IMR-90 (cell line): ENCODE data around the gene ABTB1. TPM values are rescaled to one million over a fixed set of nuclear protein-coding genes. Genes with fewer than 3 reads are reported as not detected.

ENCODE experiments used
- ATAC-seq: fragments of 200-7000 bp; cut with Tn5 transposase; 2 replicates; pipeline ENCODE4 v1.9.1; 2020; ENCODE audit warnings: low read depth, mild to moderate bottlenecking, moderate library complexity
- BruUV-seq: library from RNA; stranded (reverse); fragments of 400-500 nt; replicated peaks from 2 replicates; lab custom pipeline; 2021; lab: Mats Ljungman, UMichigan
- CTCF ChIA-PET: fragments of 300-600 bp; formaldehyde crosslinking; extraction: SDS; loops from one replicate; lab custom pipeline; 2021; ENCODE audit warnings: antibody characterized with exemption; lab: Yijun Ruan, JAX
- POLR2A ChIA-PET: fragments of 300-600 bp; sonication (Branson Sonifier 250); formaldehyde crosslinking; loops from one replicate; lab custom pipeline; 2022; ENCODE audit warnings: antibody characterized with exemption; ENCODE audit not compliant: unreplicated experiment; lab: Charles Lee
- DNase-seq: peaks from one replicate; pipeline ENCODE4 v3.0.0; 2013
- H2AFZ ChIP-seq: replicated peaks from 2 replicates; pipeline ENCODE3; 2013; ENCODE audit warnings: low read length, mild to moderate bottlenecking; ENCODE audit not compliant: poor library complexity
- H2AK5ac ChIP-seq: 2 replicates; pipeline ENCODE4 v1.6.1; 2013; ENCODE audit warnings: low read depth, low read length, inconsistent platforms
- H2AK9ac ChIP-seq: replicated peaks from 2 replicates; pipeline ENCODE3; 2013; ENCODE audit warnings: mild to moderate bottlenecking, low read depth, low read length, moderate library complexity; ENCODE audit not compliant: poor library complexity
- H2BK120ac ChIP-seq: 2 replicates; pipeline ENCODE4 v1.6.1; 2013; ENCODE audit warnings: low read depth, low read length, inconsistent platforms
- H2BK15ac ChIP-seq: 3 replicates; pipeline ENCODE4 v1.6.1; 2013; ENCODE audit warnings: low read depth, low read length, inconsistent platforms
- H2BK20ac ChIP-seq: 2 replicates; pipeline ENCODE4 v1.6.1; 2013; ENCODE audit warnings: low read depth, mild to moderate bottlenecking, inconsistent platforms, low read length, moderate library complexity
- H2BK5ac ChIP-seq: 2 replicates; pipeline ENCODE4 v1.6.1; 2013; ENCODE audit warnings: mild to moderate bottlenecking, low read depth, low read length, inconsistent platforms; ENCODE audit not compliant: poor library complexity, severe bottlenecking
- H3K14ac ChIP-seq: replicated peaks from 2 replicates; pipeline ENCODE4 v1.6.1; 2013; ENCODE audit warnings: low read depth, low read length, inconsistent platforms
- H3K18ac ChIP-seq: 2 replicates; pipeline ENCODE4 v1.6.1; 2013; ENCODE audit warnings: low read depth, low read length, control low read depth
- H3K23ac ChIP-seq: 2 replicates; pipeline ENCODE4 v1.6.1; 2013; ENCODE audit warnings: low read depth, low read length, inconsistent platforms
- H3K27ac ChIP-seq: 2 replicates; pipeline ENCODE4 v1.5.1; 2013; ENCODE audit warnings: mild to moderate bottlenecking, control low read depth, low read length; ENCODE audit not compliant: insufficient read depth
- H3K27me3 ChIP-seq: 2 replicates; pipeline ENCODE4 v1.6.1; 2013; ENCODE audit warnings: low read length; ENCODE audit not compliant: control insufficient read depth, insufficient read depth
- H3K36me3 ChIP-seq: 2 replicates; pipeline ENCODE4 v1.6.1; 2013; ENCODE audit warnings: low read length, mixed read lengths; ENCODE audit not compliant: control insufficient read depth, insufficient read depth
- H3K4ac ChIP-seq: 2 replicates; pipeline ENCODE4 v1.6.1; 2013; ENCODE audit warnings: low read depth, low read length, inconsistent platforms
- H3K4me1 ChIP-seq: 2 replicates; pipeline ENCODE4 v1.6.1; 2013; ENCODE audit warnings: low read length, mixed read lengths; ENCODE audit not compliant: control insufficient read depth, insufficient read depth
- H3K4me2 ChIP-seq: 2 replicates; pipeline ENCODE4 v1.6.1; 2013; ENCODE audit warnings: low read depth, mild to moderate bottlenecking, control low read depth, low read length, moderate library complexity
- H3K4me3 ChIP-seq: 2 replicates; pipeline ENCODE4 v1.5.1; 2013; ENCODE audit warnings: low read depth, mild to moderate bottlenecking, control low read depth, low read length, moderate library complexity; ENCODE audit not compliant: insufficient read depth
- H3K56ac ChIP-seq: 2 replicates; pipeline ENCODE4 v1.6.1; 2013; ENCODE audit warnings: low read length, inconsistent platforms; ENCODE audit not compliant: insufficient read depth; ENCODE audit errors: extremely low read depth
- H3K79me1 ChIP-seq, 2 experiments: 2 replicates each; pipeline ENCODE4 v1.6.1; 2013; ENCODE audit warnings: low read length in 2 of 2, inconsistent platforms in 1 of 2, low read depth in 1 of 2
- H3K9ac ChIP-seq: 2 replicates; pipeline ENCODE4 v1.6.1; 2013; ENCODE audit warnings: low read depth, low read length, control low read depth
- H3K9me1 ChIP-seq: 2 replicates; pipeline ENCODE4 v1.6.1; 2013; ENCODE audit warnings: low read length, inconsistent platforms; ENCODE audit not compliant: insufficient read depth
- H3K9me3 ChIP-seq: 2 replicates; pipeline ENCODE4 v1.6.1; 2013; ENCODE audit warnings: low read length; ENCODE audit not compliant: control insufficient read depth, insufficient read depth
- H4K20me1 ChIP-seq: 2 replicates; pipeline ENCODE4 v1.6.1; 2013; ENCODE audit warnings: low read length, inconsistent platforms; ENCODE audit not compliant: insufficient read depth
- H4K5ac ChIP-seq: 2 replicates; pipeline ENCODE4 v1.6.1; 2013; ENCODE audit warnings: mild to moderate bottlenecking, low read depth, low read length, control low read depth
- H4K8ac ChIP-seq, 2 experiments: 2 replicates each; pipeline ENCODE4 v1.6.1; 2013; ENCODE audit warnings: low read depth in 2 of 2, low read length in 2 of 2, control low read depth in 1 of 2, inconsistent platforms in 1 of 2
- H4K91ac ChIP-seq: 2 replicates; pipeline ENCODE4 v1.6.1; 2013; ENCODE audit warnings: low read depth, low read length, inconsistent platforms; ENCODE audit not compliant: insufficient read depth
- MAFK ChIP-seq: IDR thresholded peaks from 2 replicates; pipeline ENCODE4 v1.6.1; 2012; ENCODE audit warnings: low read depth, low read length, improper control_type of control experiment
- POLR2A ChIP-seq: IDR thresholded peaks from 2 replicates; pipeline ENCODE4 v1.6.1; 2012; ENCODE audit warnings: mild to moderate bottlenecking, low read depth, low read length
- RAD21 ChIP-seq: IDR thresholded peaks from 2 replicates; pipeline ENCODE4 v1.6.1; 2012; ENCODE audit warnings: low read length, improper control_type of control experiment
- WGBS, 2 experiments: methylation state at CpG; one replicate each; pipeline versions ENCODE4 v1.1.5 to v1.1.7; 2013; ENCODE audit warnings: missing lambda C conversion rate in 2 of 2; ENCODE audit not compliant: insufficient read length in 1 of 2; ENCODE audit errors: extremely low coverage in 2 of 2; 5-methylcytosine and 5-hydroxymethylcytosine counted together
- dilution Hi-C: fragments of 300-500 bp; cut with HindIII; formaldehyde crosslinking; loops from one replicate; pipeline ENCODE4 v1.14.3; 2018; ENCODE audit warnings: low sequenced_read_pairs; ENCODE audit not compliant: unreplicated experiment
- in situ Hi-C: fragments of 300-500 bp; cut with MboI; formaldehyde crosslinking; loops from 3 replicates; pipeline ENCODE4 v1.14.3; 2019; ENCODE audit warnings: low sequenced_read_pairs, inconsistent platforms, mixed read lengths
- intact Hi-C: fragments of 100-400 bp; cut with micrococcal nuclease; formaldehyde crosslinking; loops from 2 replicates; pipeline ENCODE4 v1.10.0; 2022
- polyA plus RNA-seq, 3 experiments: library from polyadenylated mRNA; depleted of rRNA; stranded (reverse); fragments of >200 nt; gene quantifications; 2 replicates each; pipeline ENCODE4 v1.2.3, GENCODE V29; 2012; ENCODE audit warnings: low replicate concordance in 1 of 3
- total RNA-seq: library from RNA; depleted of rRNA; stranded (reverse); fragments of >200 nt; gene quantifications from 2 replicates; pipeline ENCODE4 v1.2.3, GENCODE V29; 2012
- TF ChIP-seq, protein P1 (sequence below): fragments of 150-350 bp; IDR thresholded peaks from 2 replicates; pipeline ENCODE4 v1.6.1; 2017; ENCODE audit warnings: mild to moderate bottlenecking, antibody characterized with exemption, low read length, low read depth

Gene ABTB1
- total and polyA plus RNA-seq, 2 of the 4 experiments (the other 2 are of a cell fraction) = 3.2 to 23.0 TPM

DNA sequence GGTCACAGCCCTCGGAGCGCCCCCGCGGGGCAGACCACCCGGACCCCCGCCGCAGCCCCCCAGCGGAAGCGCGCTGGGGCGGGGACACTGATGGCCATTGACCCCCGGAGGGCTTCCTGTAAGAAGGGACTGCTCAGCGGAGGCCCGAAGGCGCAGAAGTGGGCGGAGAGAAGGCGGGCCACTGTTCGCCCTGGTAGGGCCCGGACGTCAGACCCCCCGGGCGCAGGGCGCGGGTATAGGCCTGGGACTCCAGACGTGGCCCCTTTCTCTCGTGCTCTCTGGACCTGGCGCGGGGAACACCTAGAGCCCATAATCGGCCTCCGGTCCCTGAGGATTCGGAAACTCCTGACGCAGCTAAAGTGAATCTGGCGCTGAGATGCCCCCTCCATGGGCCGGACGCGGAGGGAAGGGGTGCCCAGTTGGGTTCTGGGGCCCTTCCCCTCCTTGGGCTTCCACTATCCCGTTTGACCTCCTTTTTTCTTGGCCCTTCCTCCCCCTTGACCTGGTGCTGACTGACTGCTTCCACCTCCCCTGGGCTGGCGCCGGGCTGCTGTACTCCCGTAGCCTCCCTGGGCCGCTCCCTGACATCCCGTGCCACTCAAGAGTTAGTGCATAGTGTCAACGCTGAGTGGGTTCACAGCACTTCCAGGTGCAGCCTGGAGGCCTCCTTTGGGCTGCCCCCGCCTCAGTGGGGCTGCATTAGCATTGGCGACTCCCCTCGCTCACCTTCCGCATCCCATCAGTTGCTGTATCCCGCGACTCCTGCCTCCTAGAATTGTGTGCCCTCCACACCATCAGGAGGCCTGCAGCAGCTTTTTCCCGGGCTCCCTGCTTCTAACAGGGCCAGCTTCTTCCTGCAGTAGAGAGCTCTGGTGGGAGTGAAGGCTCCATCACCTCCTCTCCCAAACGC lies 694 bp downstream of the ABTB1 start:
- ChIA-PET POLR2A (no interaction called here), CTCF (interaction anchor here (0.5 kb wide), 1 partner anchor 15 kb away, joined by 3 read pairs; no protein-coding TSS in a partner anchor)
- no peaks in the 10 kb centered on the region for H3K27me3 ChIP-seq
- H3K4me1 ChIP-seq = peaks cover 10% of the 10 kb centered on the region
- H3K18ac ChIP-seq = no peak overlapping the region
- H4K91ac ChIP-seq = peak overlapping the region; percentile 15; the same call in 1 of the 2 replicates
- ATAC-seq = peak; percentile 78
- H2BK5ac ChIP-seq = peak overlapping the region; percentile 64
- intact Hi-C loops = no loop called here
- H3K9me1 ChIP-seq = peaks cover 10% of the 10 kb centered on the region; the same call in 1 of the 2 replicates
- H2BK15ac ChIP-seq = no peak overlapping the region
- H3K23ac ChIP-seq = 0 out of 2 replicates have a peak overlapping the region, but pooled peaks have one; percentile 46
- peak overlapping the region; percentile 98 for H2AFZ ChIP-seq
- H2BK120ac ChIP-seq = no peak overlapping the region; the same call in 1 of the 2 replicates
- BruUV-seq = no TSS peak
- whole genome bisulfite sequencing, 2 experiments = 26% methylated on average over 7 of the region's 51 CpGs; no CpG with 5 or more reads in 1 of the 2 experiments
- peak overlapping the region; percentile 58; the same call in 1 of the 2 replicates for H3K14ac ChIP-seq
- H4K8ac ChIP-seq = peak overlapping the region; percentile 61 to 63; a peak in 1 of 4 replicates
- H3K27ac ChIP-seq = peak overlapping the region; percentile 82; the same call in 1 of the 2 replicates
- dilution Hi-C loops = no loop called here
- H3K4me2 ChIP-seq = peak overlapping the region; percentile 59
- DNase-seq = peak; percentile 57
- H3K56ac ChIP-seq = no peak overlapping the region
- in situ Hi-C loops = no loop called here
- peak overlapping the region; percentile 92 for H3K4ac ChIP-seq
- H2AK5ac ChIP-seq = peak overlapping the region; percentile 61; the same call in 1 of the 2 replicates
- H3K9ac ChIP-seq = peak overlapping the region; percentile 81
- peak overlapping the region; percentile 97 for H3K4me3 ChIP-seq
- no peaks in the 10 kb centered on the region; the same call in none of the 2 replicates for H4K20me1 ChIP-seq
- H3K36me3 ChIP-seq = peaks cover 21% of the 10 kb centered on the region
- no peak overlapping the region for H2BK20ac ChIP-seq
- no peak overlapping the region; the same call in 1 of the 2 replicates for H4K5ac ChIP-seq
- peaks cover 19 to 35% of the 10 kb centered on the region in 2 experiments for H3K79me1 ChIP-seq
- H3K9me3 ChIP-seq = no peaks in the 10 kb centered on the region
- peak overlapping the region; percentile 97 for H2AK9ac ChIP-seq
- TF ChIP-seq MAFK = peak; percentile 10; the same call in 1 of the 2 replicates
- TF ChIP-seq RAD21 = no peak
- TF ChIP-seq, protein P1, sequence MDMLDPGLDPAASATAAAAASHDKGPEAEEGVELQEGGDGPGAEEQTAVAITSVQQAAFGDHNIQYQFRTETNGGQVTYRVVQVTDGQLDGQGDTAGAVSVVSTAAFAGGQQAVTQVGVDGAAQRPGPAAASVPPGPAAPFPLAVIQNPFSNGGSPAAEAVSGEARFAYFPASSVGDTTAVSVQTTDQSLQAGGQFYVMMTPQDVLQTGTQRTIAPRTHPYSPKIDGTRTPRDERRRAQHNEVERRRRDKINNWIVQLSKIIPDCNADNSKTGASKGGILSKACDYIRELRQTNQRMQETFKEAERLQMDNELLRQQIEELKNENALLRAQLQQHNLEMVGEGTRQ = no peak
- TF ChIP-seq POLR2A = peak; percentile 39; the same call in 1 of the 2 replicates
